SW480 (cell line): ENCODE results near the gene STK11IP.
A peak's percentile ranks its signal among the peaks of the same experiment; 100 is the strongest.

ENCODE experiments used
- DNase-seq: peaks from one replicate; pipeline ENCODE4 v3.0.0-alpha.2; 2016; ENCODE audit warnings: low spot score

STK11IP gene

GRCh38 chr2:219578811-219579613, 18.6 kb upstream of the STK11IP start:
- no peak for DNase-seq

GRCh38 chr2:219581346-219581745, 16.3 kb upstream of the STK11IP start:
- no peak for DNase-seq

- DNase-seq = no peak
Measured at GRCh38 chr2:219591091-219591490, 6.6 kb upstream of the STK11IP start.

- no peak for DNase-seq
Measured at GRCh38 chr2:219592736-219593135, 4.9 kb upstream of the STK11IP start.

- DNase-seq = no peak
Measured at GRCh38 chr2:219593154-219593553, 4.5 kb upstream of the STK11IP start.

- no peak for DNase-seq
Measured at GRCh38 chr2:219595256-219595655, 2.4 kb upstream of the STK11IP start.

GRCh38 chr2:219596954-219597551, 604 bp upstream of the STK11IP start:
- peak; percentile 42 for DNase-seq

- DNase-seq = no peak
Measured at GRCh38 chr2:219598308-219599078, 836 bp downstream of the STK11IP start.

- no peak for DNase-seq
Measured at GRCh38 chr2:219603771-219604170, 6.1 kb downstream of the STK11IP start.

- no peak for DNase-seq
Measured at GRCh38 chr2:219605607-219605954, 7.9 kb downstream of the STK11IP start.

- no peak for DNase-seq
Measured at GRCh38 chr2:219607931-219608330, 10.3 kb downstream of the STK11IP start.

GRCh38 chr2:219608399-219608964, 10.8 kb downstream of the STK11IP start:
- DNase-seq = no peak

- no peak for DNase-seq
Measured at GRCh38 chr2:219609149-219609750, 11.6 kb downstream of the STK11IP start.

- DNase-seq = no peak
Measured at GRCh38 chr2:219611306-219611705, 13.6 kb downstream of the STK11IP start.

- DNase-seq = no peak
Measured at GRCh38 chr2:219611866-219612576, 14.4 kb downstream of the STK11IP start.

GRCh38 chr2:219612577-219613286, 15.1 kb downstream of the STK11IP start:
- no peak for DNase-seq

- no peak for DNase-seq
Measured at GRCh38 chr2:219613461-219614070, 15.9 kb downstream of the STK11IP start.

GRCh38 chr2:219614076-219614860, 16.6 kb downstream of the STK11IP start:
- DNase-seq = no peak

GRCh38 chr2:219615036-219615435, 17.4 kb downstream of the STK11IP start:
- no peak for DNase-seq

- no peak for DNase-seq
Measured at GRCh38 chr2:219615894-219616293, 18.2 kb downstream of the STK11IP start.
